WTC11 (cell line): ENCODE data around the gene DNM3. TPM values are rescaled to one million over a fixed set of nuclear protein-coding genes. Genes with fewer than 3 reads are reported as not detected.
A peak's percentile ranks its signal among the peaks of the same experiment; 100 is the strongest.

Experiments used
- ATAC-seq: fragments of 200-7000 bp; cut with Tn5 transposase; 2 replicates; pipeline ENCODE4 v1.10.0; 2021; ENCODE audit warnings: mild to moderate bottlenecking, moderate library complexity
- CTCF ChIA-PET: fragments of 300-600 bp; sonication (Branson Sonifier 250); formaldehyde crosslinking; loops from one replicate; lab custom pipeline; 2021; ENCODE audit warnings: antibody characterized with exemption; lab: Charles Lee
- POLR2A ChIA-PET: fragments of 350-600 bp; sonication (Branson Sonifier 250); formaldehyde crosslinking; loops from one replicate; lab custom pipeline; 2021; ENCODE audit warnings: antibody characterized with exemption; lab: Charles Lee
- DNase-seq: peaks from one replicate; pipeline ENCODE4 v3.0.0; 2021; ENCODE audit warnings: low spot score
- H3K27ac Mint-ChIP-seq: 2 replicates; pipeline ENCODE4 v1.8.0; 2021; ENCODE audit warnings: mixed read lengths
- H3K27me3 Mint-ChIP-seq: 2 replicates; pipeline ENCODE4 v1.8.0; 2021; ENCODE audit warnings: low read depth, mild to moderate bottlenecking, moderate library complexity, mixed read lengths
- H3K36me3 Mint-ChIP-seq: 2 replicates; pipeline ENCODE4 v1.8.0; 2021; ENCODE audit warnings: mixed read lengths
- H3K4me1 Mint-ChIP-seq: 2 replicates; pipeline ENCODE4 v1.8.0; 2022; ENCODE audit warnings: mixed read lengths
- H3K4me3 Mint-ChIP-seq: 2 replicates; pipeline ENCODE4 v1.8.0; 2021; ENCODE audit warnings: mild to moderate bottlenecking, moderate library complexity, mixed read lengths
- H3K9me3 Mint-ChIP-seq: 2 replicates; pipeline ENCODE4 v1.8.0; 2021; ENCODE audit warnings: mixed read lengths
- ATF1 ChIP-seq: sonication (generic); formaldehyde crosslinking; IDR thresholded peaks from 2 replicates; pipeline ENCODE4 v1.8.1; 2023; ENCODE audit warnings: mild to moderate bottlenecking, moderate library complexity, missing genetic modification reagents
- CREB1 ChIP-seq: sonication (generic); formaldehyde crosslinking; IDR thresholded peaks from 2 replicates; pipeline ENCODE4 v1.8.0; 2023; ENCODE audit warnings: mild to moderate bottlenecking, missing genetic modification reagents
- ESRRA ChIP-seq: sonication (generic); formaldehyde crosslinking; IDR thresholded peaks from 2 replicates; pipeline ENCODE4 v1.8.1; 2022; ENCODE audit warnings: mild to moderate bottlenecking, missing genetic modification reagents, borderline replicate concordance
- GABPB1 ChIP-seq: sonication (generic); formaldehyde crosslinking; IDR thresholded peaks from 2 replicates; pipeline ENCODE4 v1.8.1; 2023; ENCODE audit warnings: mild to moderate bottlenecking, missing genetic modification reagents
- JAZF1 ChIP-seq: fragments of 250-450 bp; sonication (Bioruptor Pico); IDR thresholded peaks from 2 replicates; pipeline ENCODE4 v1.9.0; 2021; ENCODE audit warnings: moderate library complexity, mild to moderate bottlenecking, inconsistent platforms
- NFE2L1 ChIP-seq: sonication (generic); formaldehyde crosslinking; IDR thresholded peaks from 2 replicates; pipeline ENCODE4 v1.8.1; 2023; ENCODE audit warnings: missing genetic modification reagents
- NFYB ChIP-seq: sonication (generic); formaldehyde crosslinking; conservative IDR thresholded peaks from 2 replicates; pipeline ENCODE4 v1.8.0; 2022; ENCODE audit warnings: low read depth, missing genetic modification reagents
- NR1H2 ChIP-seq: sonication (generic); formaldehyde crosslinking; IDR thresholded peaks from 2 replicates; pipeline ENCODE4 v1.9.0; 2021; ENCODE audit warnings: mild to moderate bottlenecking, moderate library complexity, missing genetic modification reagents
- NR2C2 ChIP-seq: sonication (generic); formaldehyde crosslinking; IDR thresholded peaks from 2 replicates; pipeline ENCODE4 v1.8.0; 2022; ENCODE audit warnings: mild to moderate bottlenecking, missing genetic modification reagents
- NR3C1 ChIP-seq: sonication (generic); formaldehyde crosslinking; conservative IDR thresholded peaks from 2 replicates; pipeline ENCODE4 v1.8.1; 2023; ENCODE audit warnings: low read depth, mild to moderate bottlenecking, missing genetic modification reagents
- ZNF232 ChIP-seq: sonication (generic); formaldehyde crosslinking; IDR thresholded peaks from 2 replicates; pipeline ENCODE4 v1.8.0; 2022; ENCODE audit warnings: mild to moderate bottlenecking, missing genetic modification reagents
- ZNF317 ChIP-seq: sonication (generic); formaldehyde crosslinking; IDR thresholded peaks from 2 replicates; pipeline ENCODE4 v1.8.1; 2023; ENCODE audit warnings: low read depth, mild to moderate bottlenecking, moderate library complexity, missing genetic modification reagents, borderline replicate concordance
- ZNF416 ChIP-seq: fragments of 250-450 bp; sonication (Bioruptor Pico); IDR thresholded peaks from 2 replicates; pipeline ENCODE4 v1.9.0; 2021; ENCODE audit warnings: mild to moderate bottlenecking, inconsistent platforms
- total RNA-seq: library from RNA; stranded (reverse); gene quantifications from 3 replicates; pipeline ENCODE4 v1.2.3, GENCODE V29; 2021
- TF ChIP-seq, protein P1 (sequence below): sonication (generic); formaldehyde crosslinking; IDR thresholded peaks from 2 replicates; pipeline ENCODE4 v1.8.0; 2022; ENCODE audit warnings: mild to moderate bottlenecking, missing genetic modification reagents
- TF ChIP-seq, protein P2 (sequence below): fragments of 250-450 bp; sonication (Bioruptor Pico); conservative IDR thresholded peaks from 2 replicates; pipeline ENCODE4 v1.9.0; 2021; ENCODE audit warnings: mild to moderate bottlenecking
- TF ChIP-seq, protein P3 (sequence below): fragments of 250-450 bp; sonication (Bioruptor Pico); IDR thresholded peaks from 2 replicates; pipeline ENCODE4 v1.9.0; 2021; ENCODE audit warnings: mild to moderate bottlenecking
- TF ChIP-seq, protein P4 (sequence below): sonication (generic); formaldehyde crosslinking; IDR thresholded peaks from 2 replicates; pipeline ENCODE4 v1.8.0; 2022; ENCODE audit warnings: mild to moderate bottlenecking, missing genetic modification reagents
- TF ChIP-seq, protein P5 (sequence below): sonication (generic); formaldehyde crosslinking; IDR thresholded peaks from 2 replicates; pipeline ENCODE4 v1.8.1; 2022; ENCODE audit warnings: mild to moderate bottlenecking, missing genetic modification reagents, moderate library complexity, borderline replicate concordance
- TF ChIP-seq, protein P6 (sequence below): sonication (generic); formaldehyde crosslinking; IDR thresholded peaks from 2 replicates; pipeline ENCODE4 v1.8.1; 2023; ENCODE audit warnings: mild to moderate bottlenecking, missing genetic modification reagents

Gene DNM3
- total RNA-seq, 1 experiment from 2014 or later: 1.9 TPM

DNA sequence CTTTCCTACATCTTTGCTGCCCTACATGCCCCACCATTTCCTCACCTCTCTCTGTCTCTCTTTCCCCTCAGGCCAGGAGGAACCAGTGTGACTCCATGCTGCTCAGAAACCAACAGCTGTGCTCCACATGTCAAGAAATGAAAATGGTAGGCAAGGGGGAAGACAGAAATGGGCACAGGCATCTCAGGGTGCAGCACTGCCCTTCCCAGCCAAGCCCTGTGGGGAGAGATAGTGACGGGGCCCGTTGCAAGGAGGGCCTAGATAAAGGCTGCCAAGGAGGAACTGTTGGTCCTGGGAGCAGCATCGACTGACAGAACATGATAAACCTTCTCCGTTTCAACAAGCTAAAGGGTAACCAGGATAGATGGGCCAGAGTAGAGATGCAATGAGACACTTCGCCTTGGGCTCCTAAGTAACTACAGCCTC lies 615.1 kb downstream of the DNM3 start (continued):
- TF ChIP-seq, protein P1, sequence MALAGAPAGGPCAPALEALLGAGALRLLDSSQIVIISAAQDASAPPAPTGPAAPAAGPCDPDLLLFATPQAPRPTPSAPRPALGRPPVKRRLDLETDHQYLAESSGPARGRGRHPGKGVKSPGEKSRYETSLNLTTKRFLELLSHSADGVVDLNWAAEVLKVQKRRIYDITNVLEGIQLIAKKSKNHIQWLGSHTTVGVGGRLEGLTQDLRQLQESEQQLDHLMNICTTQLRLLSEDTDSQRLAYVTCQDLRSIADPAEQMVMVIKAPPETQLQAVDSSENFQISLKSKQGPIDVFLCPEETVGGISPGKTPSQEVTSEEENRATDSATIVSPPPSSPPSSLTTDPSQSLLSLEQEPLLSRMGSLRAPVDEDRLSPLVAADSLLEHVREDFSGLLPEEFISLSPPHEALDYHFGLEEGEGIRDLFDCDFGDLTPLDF (CRISPR knock-in tag): no peak
- TF ChIP-seq NFE2L1 (CRISPR knock-in tag): no peak
- TF ChIP-seq, all 79 proteins: peak for 0

DNA sequence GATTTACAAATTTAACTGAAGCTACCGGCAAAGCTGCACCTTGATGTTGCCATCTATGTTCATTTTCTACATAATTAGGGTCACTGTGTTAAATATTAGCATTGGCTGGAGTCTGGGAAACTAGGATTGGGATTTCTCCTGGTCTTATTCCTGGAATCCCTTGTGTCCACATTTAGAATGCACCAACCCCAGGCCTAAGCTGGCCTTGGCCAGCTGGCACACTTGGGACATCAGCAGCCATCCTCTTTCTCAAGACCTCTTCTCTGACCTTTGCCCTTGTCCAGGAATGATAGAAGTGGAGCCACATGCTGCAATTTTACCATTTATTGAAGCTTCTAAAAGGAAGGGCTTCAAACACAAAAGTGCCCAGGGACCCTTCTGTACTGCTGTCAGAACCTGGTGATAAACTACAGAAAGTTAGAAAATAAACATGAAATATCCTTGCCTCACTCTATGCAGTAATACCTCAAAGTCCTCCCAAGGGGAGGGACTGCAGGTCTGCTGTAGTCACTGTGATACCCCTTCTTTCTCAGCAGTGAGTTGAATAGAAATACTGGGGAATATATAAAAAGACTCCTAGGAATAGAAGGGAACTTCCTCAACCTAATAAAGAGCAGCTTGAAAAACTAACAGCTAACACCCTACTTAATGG lies 616.3 kb downstream of the DNM3 start:
- H3K36me3 Mint-ChIP-seq: no peaks in the 10 kb centered on the region
- no peaks in the 10 kb centered on the region; the same call in 1 of the 2 replicates for H3K27me3 Mint-ChIP-seq
- POLR2A ChIA-PET: no interaction called here
- no peak for TF ChIP-seq NFYB
- TF ChIP-seq ZNF317 (CRISPR knock-in tag): no peak
- TF ChIP-seq ATF1 (CRISPR knock-in tag): no peak
- no peak for TF ChIP-seq NR3C1
- no peak for TF ChIP-seq CREB1 (CRISPR knock-in tag)
- no peak for TF ChIP-seq NR1H2 (CRISPR knock-in tag)
- no peak for TF ChIP-seq ESRRA (CRISPR knock-in tag)
- TF ChIP-seq, protein P2, sequence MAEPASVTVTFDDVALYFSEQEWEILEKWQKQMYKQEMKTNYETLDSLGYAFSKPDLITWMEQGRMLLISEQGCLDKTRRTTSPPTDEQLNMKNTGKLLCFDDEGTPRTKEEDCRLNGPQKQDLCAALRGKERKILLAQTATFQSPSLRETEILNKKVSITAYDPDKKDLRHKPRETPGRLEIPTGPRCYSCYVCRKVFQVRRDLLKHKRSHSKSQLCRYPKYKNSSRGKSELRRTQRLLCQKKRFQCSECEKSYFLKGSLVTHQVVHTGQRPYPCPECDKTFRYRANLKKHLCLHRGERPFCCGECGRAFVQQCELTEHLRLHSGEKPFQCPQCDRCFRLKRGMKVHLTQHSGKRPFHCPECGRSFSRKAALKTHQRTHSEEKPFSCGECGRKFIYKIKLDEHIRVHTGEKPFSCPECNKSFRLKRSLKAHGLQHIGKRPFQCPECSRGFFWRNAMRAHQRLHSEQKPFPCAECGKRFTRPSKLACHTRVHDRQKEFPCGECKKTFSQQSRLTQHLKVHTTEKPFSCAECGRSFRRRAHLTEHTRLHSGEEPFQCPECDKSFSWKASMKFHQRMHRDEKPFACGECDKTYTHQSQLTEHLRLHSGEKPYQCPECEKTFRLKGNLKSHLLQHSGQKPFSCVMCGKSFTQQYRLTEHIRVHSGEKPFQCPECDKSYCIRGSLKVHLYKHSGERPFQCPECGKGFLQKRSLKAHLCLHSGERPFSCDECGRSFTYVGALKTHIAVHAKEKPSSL: no peak
- no peak for TF ChIP-seq NR2C2 (CRISPR knock-in tag)
- no peak for TF ChIP-seq JAZF1 (CRISPR knock-in tag)
- TF ChIP-seq ZNF416 (CRISPR knock-in tag): no peak
- TF ChIP-seq, all 79 proteins: peak for 0
- Mint-ChIP-seq H3K4me3 (no peak overlapping the region), H3K27ac (no peak overlapping the region), H3K9me3 (no peaks in the 10 kb centered on the region), H3K4me1 (peaks cover 8% of the 10 kb centered on the region)
- ATAC-seq: no peak
- no peak for DNase-seq
- CTCF ChIA-PET: no interaction called here

DNA sequence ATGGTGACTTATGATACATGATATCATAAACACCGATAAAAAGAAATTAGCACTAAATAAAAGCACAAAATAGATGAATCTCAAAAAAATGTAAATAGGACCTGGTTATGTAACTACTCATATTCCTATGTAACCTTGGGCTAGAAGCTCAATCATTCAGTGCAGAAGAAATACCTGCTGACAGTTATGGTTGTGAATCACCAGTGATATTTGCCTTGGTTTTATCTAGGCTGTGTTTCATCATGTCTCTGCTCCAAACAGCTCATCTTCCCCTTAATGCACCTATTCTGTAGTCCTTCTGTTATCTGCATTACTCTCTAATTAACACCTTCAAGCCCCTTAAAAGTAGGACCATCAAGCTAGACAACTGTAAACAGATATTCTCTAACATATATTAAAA lies 618.9 kb downstream of the DNM3 start:
- H3K9me3 Mint-ChIP-seq: no peaks in the 10 kb centered on the region
- POLR2A ChIA-PET: no interaction called here
- H3K4me1 Mint-ChIP-seq: peaks cover 8% of the 10 kb centered on the region
- no peak overlapping the region for H3K27ac Mint-ChIP-seq
- H3K27me3 Mint-ChIP-seq: no peaks in the 10 kb centered on the region
- H3K36me3 Mint-ChIP-seq: no peaks in the 10 kb centered on the region
- ATAC-seq (no peak), DNase-seq (no peak)
- 0 out of 2 replicates have a peak, but pooled peaks have one; percentile 14 for TF ChIP-seq GABPB1
- TF ChIP-seq, protein P3, sequence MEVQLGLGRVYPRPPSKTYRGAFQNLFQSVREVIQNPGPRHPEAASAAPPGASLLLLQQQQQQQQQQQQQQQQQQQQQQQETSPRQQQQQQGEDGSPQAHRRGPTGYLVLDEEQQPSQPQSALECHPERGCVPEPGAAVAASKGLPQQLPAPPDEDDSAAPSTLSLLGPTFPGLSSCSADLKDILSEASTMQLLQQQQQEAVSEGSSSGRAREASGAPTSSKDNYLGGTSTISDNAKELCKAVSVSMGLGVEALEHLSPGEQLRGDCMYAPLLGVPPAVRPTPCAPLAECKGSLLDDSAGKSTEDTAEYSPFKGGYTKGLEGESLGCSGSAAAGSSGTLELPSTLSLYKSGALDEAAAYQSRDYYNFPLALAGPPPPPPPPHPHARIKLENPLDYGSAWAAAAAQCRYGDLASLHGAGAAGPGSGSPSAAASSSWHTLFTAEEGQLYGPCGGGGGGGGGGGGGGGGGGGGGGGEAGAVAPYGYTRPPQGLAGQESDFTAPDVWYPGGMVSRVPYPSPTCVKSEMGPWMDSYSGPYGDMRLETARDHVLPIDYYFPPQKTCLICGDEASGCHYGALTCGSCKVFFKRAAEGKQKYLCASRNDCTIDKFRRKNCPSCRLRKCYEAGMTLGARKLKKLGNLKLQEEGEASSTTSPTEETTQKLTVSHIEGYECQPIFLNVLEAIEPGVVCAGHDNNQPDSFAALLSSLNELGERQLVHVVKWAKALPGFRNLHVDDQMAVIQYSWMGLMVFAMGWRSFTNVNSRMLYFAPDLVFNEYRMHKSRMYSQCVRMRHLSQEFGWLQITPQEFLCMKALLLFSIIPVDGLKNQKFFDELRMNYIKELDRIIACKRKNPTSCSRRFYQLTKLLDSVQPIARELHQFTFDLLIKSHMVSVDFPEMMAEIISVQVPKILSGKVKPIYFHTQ (CRISPR knock-in tag): no peak
- TF ChIP-seq, all 79 proteins: peak for 1
- no peak overlapping the region for H3K4me3 Mint-ChIP-seq
- CTCF ChIA-PET: interaction anchor here (2.1 kb wide), 1 partner anchor 10 kb away, joined by 5 read pairs; no protein-coding TSS in a partner anchor

DNA sequence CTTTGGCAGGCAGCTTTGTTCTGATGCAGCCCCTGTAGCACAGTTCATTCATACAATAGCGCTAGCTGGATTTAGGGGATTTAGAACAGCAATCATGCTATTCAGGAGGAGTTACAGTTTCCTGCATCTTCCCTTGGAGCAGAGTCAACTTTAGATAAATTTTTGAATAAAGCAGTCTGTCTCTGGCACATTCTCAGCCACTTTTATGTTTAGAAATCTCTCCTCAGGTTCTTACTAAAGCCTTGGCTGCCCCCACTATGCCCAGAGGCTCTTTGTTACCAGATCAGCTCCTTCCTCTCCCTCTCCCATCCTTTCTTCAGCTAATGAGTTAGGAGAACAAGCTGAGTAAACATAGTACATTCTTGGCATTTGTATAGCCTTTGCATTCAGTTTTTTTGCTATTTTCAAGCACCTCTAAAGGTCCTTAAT lies 619.6 kb downstream of the DNM3 start:
- CTCF ChIA-PET: interaction anchor here (2.1 kb wide), 1 partner anchor 11 kb away, joined by 5 read pairs; no protein-coding TSS in a partner anchor
- H3K27ac Mint-ChIP-seq: no peak overlapping the region; the same call in 1 of the 2 replicates
- no peaks in the 10 kb centered on the region for H3K36me3 Mint-ChIP-seq
- no peaks in the 10 kb centered on the region for H3K9me3 Mint-ChIP-seq
- DNase-seq (no peak), ATAC-seq (peak; percentile 60)
- no peak overlapping the region for H3K4me3 Mint-ChIP-seq
- no peaks in the 10 kb centered on the region for H3K27me3 Mint-ChIP-seq
- H3K4me1 Mint-ChIP-seq: peaks cover 8% of the 10 kb centered on the region
- POLR2A ChIA-PET: no interaction called here
- TF ChIP-seq, protein P4, sequence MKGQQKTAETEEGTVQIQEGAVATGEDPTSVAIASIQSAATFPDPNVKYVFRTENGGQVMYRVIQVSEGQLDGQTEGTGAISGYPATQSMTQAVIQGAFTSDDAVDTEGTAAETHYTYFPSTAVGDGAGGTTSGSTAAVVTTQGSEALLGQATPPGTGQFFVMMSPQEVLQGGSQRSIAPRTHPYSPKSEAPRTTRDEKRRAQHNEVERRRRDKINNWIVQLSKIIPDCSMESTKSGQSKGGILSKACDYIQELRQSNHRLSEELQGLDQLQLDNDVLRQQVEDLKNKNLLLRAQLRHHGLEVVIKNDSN (CRISPR knock-in tag): no peak
- no peak for TF ChIP-seq ZNF416 (CRISPR knock-in tag)
- TF ChIP-seq, protein P5, sequence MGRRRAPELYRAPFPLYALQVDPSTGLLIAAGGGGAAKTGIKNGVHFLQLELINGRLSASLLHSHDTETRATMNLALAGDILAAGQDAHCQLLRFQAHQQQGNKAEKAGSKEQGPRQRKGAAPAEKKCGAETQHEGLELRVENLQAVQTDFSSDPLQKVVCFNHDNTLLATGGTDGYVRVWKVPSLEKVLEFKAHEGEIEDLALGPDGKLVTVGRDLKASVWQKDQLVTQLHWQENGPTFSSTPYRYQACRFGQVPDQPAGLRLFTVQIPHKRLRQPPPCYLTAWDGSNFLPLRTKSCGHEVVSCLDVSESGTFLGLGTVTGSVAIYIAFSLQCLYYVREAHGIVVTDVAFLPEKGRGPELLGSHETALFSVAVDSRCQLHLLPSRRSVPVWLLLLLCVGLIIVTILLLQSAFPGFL: no peak
- TF ChIP-seq ZNF232 (CRISPR knock-in tag): no peak
- TF ChIP-seq, protein P6, sequence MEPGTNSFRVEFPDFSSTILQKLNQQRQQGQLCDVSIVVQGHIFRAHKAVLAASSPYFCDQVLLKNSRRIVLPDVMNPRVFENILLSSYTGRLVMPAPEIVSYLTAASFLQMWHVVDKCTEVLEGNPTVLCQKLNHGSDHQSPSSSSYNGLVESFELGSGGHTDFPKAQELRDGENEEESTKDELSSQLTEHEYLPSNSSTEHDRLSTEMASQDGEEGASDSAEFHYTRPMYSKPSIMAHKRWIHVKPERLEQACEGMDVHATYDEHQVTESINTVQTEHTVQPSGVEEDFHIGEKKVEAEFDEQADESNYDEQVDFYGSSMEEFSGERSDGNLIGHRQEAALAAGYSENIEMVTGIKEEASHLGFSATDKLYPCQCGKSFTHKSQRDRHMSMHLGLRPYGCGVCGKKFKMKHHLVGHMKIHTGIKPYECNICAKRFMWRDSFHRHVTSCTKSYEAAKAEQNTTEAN (CRISPR knock-in tag): no peak
